Measurements from ENCODE around the gene MCHR1.
"Not testable (repeated sequence)": the region's sequence is repeated elsewhere in the genome, so short reads cannot be mapped to it uniquely, and the experiment has no call there.

The MCHR1 gene

DNA sequence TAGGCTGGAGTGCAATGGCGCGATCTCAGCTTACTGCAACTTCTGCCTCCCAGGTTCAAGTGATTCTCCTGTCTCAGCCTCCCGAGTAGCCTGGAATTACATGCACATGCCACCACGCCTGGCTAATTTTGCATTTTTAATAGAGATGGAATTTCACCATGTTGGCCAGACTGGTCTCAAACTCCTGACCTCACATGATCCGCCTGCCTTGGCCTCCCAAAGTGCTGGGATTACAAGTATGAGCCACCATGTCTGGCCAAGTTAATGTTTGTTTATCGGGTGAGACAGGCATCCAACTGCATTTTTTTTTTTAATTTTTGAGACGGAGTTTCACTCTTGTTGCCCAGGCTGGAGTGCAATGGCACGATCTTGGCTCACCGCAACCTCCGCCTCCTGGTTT is 22.6 kb upstream of the MCHR1 start:
- DNase-seq: not testable (repeated sequence)

DNA sequence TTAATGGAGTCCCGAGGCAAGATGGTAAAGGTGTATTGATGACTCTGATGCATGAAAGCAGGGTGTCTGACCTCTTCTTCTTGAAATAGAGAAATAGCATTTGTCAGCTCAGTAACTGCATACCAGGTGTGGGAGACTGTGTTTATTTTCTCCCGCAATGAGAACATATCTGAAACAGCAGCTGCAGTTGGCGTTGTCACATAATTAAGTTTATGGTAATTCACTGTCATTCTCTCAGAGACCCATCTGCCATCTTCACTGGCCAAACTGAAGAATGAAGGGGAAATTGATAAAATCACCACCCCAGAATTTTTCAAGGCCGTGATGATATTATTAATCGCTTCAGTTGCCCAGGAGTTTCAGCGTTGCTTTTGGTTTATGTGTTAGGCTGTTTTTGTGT is 20.1 kb upstream of the MCHR1 start:
- no peak for DNase-seq

DNA sequence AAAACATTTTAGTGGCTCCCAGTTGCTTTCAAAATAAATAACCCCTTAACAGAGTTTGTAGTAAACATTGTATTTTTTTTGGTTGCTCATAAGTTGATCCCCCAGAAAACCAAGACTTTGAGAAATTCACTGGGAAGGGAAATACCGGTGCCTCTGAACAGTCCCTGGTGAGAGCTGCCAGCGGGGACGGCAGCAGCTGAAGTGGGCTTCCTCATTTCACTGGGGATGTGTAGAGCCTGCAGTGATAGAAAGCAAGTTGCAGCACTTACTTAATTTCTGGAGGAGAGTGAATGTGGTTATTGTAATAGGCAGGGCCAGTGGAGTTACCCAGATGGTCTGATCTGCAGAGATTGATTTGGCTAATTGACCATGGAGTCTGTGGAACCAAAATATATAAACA is 18.6 kb upstream of the MCHR1 start:
- DNase-seq: no peak

DNA sequence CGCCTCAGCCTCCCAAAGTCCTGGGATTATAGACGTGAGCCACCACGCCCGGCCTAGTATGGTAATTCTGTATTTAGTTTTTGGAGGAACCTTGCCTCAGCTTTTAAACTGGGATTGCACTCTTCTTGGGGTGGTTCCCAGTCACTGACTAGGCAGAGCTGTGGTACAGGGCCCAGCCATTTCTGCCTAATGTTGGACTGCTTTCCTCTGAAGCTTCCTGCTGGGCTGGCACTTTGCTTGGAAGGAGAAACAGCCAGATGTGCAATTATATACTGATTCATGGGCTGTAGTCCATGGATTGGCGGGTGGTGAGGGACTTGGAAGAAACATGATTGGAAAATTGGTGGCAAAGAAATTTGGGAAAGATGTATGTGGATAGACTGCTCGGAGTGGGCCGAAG is 17.6 kb upstream of the MCHR1 start:
- no peak for DNase-seq

DNA sequence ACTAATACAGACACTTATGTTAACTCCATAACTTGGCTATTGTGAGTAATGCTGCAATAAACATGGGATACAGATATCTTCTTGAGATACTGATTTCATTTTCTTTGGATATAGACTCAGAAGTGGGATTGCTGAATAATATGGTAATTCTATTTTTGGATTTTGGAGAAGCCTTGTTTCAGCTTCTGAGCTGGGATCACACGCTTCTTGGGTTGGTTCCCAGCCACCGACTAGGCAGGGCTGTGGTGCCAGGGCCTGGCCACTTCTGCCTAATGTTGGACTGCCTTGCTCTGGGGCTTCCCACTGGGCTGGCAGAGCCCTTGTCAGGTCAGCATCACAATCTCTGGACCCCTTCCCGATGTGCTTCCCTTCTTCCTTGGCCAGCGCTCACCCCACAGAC is 14.0 kb upstream of the MCHR1 start:
- no peak for DNase-seq

DNA sequence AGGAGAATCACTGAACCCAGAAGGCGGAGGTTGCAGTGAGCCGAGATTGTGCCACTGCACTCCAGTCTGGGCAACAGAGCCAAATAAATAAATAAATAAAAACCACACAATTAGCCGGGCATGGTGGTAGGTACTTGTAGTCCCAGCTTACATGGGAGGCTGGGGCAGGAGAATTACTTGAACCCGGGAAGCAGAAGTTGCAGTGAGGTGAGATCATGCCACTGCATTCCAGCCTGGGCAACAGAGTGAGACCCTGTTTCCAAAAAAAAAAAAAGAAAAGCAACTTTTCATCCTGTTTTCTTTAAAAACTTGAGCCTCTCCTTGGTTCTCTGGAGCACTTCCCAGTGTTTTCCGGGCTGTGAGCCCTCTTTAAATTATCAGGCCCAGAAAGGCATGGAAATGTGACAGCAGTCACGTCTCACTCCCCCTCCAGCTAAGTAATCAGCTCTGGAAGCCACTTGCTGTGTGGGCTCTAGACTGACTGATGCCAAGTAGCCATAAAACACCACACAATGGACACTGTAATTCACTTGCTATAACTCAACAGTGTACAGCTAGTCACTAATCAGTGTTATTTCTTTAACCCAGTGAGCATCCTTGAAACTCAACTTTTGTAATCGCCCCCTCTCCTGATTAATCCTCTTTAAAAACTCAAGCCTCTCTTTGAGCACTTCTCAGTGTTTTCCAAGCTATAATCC is 13.0 kb upstream of the MCHR1 start:
- no peak for DNase-seq

DNA sequence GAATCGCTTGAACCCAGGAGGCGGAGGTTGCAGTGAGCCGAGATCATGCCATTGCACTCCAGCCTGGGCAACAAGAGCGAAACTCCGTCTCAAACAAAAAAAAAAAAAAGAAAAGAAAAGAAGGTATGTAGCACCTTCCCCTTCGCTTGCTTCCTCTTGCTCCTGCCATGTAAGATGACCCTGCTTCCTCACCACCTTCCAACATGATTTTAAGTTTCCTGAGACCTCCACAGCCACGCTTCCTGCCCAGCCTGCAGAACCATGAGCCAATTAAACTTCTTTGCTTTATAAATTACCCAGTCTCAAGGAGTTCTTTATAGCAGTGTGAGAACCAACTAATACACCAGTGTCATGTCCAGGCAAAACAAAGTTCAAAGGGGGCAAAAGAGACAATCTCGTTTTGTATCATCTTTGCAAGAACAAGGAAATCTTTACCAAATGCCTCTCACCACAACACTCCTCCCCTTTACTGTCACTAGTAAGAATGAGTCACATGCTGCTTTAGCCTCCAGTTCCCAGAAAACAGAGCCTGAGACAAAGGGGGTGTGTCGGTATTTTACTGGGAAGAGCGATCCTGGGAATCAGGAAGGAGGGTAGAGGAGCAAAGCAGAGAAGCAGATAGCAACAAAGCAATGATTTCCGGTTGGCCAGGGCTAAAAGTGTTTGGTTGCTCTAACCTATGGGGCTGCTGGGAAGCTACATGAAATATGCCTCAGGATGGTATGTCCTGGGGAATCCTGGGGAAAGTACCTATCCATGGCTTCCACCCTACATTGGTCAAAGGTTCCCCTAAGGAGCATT is 10.5 kb upstream of the MCHR1 start:
- no peak for DNase-seq

DNA sequence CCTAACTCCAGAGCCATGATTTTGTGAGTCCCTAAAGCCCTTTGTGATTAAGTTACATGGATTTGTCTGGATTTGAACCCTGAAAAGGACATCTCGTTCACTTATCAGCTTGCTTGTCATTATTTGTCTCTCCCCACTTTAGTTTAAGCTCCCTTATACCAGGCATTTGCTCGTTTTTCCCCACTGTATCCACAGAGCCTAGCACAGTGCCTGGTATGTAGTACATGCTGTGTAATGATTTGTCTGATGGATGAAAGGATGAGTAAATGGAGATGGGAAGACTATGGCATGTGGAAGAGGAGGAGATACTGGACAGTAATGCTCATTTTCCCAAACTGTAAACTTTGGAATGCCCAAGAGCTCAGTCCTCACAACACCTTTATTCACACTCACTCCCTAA is 9.2 kb upstream of the MCHR1 start:
- DNase-seq: no peak

DNA sequence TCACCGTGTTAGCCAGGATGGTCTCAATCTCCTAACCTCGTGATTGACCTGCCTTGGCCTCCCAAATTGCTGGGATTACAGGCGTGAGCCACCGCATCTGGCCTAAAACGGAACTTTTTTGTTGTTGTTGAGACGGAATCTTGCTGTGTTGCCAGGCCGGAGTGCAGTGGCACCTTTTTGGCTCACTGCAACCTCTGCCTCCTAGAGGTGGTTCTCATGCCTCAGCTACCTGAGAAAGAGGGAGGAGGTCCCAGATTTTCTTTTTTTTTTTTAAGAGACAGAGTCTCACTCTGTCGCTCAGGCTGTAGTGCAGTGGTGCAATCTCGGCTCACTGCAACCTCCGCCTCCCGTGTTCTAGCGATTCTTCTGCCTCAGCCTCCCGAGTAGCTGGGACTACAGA is 7.9 kb upstream of the MCHR1 start:
- no peak for DNase-seq

DNA sequence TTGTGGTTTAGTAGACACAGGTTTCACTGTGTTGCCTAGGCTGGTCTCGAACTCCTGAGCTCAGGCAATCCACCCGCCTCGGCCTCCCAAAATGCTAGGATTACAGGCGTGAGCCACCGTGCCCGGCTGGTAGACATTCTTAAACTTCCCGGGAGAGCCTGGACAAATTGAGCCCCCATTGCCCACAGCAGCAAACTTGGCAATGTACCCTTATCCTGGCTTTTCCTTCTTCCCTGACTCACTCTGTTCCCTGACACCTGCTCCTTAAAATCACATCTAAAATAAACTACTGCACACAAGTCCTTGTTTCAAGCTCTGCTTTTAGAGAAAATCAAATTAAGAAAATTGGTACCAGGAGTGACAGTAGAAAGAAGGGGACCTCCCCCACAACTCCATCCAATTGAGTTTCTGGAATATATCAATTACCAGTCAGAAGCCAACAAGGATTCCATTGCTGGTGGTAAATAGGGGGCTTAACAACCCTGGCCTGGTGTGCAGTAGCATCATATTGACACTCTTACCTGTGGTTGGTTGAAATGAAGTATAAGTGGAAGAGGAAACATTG is 7.4 kb upstream of the MCHR1 start:
- no peak for DNase-seq

DNA sequence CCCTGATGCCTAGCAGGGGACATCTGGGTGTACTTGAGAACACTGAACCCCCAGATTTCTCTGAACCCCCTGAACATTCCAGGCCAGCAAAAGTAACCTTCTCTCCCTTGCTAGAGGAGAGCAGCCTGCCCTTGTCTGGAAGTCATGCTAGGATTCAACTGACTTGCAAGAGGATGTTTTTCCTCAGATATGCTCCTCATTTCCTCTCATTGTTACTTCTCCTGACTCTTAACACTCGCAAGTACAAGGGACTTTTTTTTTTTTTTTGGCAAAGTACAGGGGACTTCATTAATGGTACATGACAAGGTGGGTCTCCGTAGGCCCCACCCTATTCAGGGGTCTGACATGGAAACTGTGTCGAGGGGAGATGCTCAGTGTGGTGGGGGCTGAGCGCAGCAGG is 6.3 kb upstream of the MCHR1 start:
- DNase-seq: no peak

DNA sequence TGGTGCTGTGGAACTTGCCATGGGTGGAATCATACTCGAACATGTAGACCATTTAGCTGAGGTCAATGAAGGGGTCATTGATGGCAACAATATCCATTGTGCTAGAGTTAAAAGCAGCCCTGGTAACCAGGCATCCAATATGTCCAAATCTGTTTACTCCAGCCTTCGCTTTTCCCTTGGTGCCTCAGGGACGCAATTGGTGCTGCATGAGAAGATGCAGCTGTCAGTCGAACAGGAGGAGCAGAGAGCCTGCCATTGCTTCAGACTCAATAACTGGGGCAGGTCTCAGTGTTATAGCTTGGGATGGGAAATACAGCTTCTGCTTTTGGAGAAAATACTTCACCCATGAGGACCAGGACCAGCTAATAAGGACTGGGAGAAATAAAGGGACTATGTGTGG is 5.0 kb upstream of the MCHR1 start:
- DNase-seq: no peak

DNA sequence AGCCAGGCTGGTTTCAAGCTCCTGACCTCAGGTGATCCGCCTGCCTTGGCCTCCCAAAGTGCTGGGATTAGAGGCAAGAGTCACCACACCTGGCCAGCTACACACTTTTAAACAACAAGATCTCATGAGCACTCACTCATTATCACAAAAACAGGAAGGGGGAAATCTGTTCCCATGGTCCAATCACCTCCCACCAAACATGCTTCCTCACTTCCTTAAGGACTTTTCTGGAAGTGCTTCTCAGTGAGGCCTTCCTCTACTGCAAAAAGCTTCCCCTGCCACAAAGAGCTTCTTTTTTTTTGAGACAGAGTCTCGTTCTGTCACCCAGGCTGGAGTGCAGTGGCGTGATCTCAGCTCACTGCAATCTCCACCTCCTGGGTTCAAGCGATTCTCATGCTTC is 3.1 kb upstream of the MCHR1 start:
- not testable (repeated sequence) for DNase-seq

DNA sequence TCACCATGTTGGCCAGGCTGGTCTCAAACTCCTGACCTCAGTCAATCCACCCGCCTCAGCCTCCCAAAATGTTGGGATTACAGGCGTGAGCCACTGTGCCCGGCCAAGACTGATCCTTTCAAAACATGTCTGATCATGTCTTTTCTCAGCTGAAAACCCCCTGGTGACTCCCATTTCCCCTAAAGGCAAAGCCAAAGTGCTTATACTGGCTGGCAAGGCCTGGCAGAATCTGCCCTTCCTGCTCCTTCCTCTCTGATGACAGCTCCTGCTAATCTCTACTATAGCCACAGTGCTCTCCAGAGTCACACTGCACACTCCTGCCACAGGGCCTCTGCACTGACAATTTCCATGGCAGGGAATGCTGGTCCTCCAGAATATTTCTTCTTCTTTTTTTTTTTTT is 2.6 kb upstream of the MCHR1 start:
- DNase-seq: no peak

DNA sequence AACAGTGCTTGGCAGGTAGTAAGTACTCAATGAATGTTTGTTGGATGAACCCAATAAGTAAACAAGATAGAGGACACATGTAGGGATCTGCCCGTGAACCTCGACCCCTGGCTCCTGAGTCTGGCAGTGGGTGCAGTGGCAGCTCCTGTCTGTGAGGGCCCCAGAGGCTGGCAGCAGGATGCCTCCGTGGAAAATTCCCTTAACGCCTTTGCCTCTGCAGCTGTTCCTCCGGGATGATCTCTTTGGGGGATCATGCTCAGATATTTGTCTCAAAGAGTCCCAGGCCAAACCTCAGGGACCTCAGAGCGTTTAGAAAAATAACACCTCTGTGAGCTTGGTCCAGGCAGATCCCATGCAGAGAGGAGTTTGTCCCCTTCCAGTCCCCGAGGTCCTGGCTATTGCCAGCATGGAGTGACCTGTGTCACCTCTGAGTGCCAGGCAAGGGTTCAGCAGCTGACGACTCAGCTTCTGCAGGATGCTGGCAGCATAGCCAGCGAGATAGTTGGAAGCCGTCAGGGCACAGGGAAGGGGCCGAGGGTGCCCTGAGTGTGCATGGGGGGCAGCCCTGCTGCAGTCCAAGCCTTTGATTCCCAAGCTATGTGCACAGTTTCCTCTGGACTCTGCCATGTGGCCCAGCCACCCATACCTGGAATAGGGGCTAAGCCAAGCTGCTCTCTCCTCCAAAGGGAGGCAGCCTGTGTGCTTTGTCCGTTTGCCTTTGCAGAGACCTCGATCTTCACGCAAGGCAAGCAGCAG is 613 bp upstream of the MCHR1 start:
- DNase-seq: no peak

DNA sequence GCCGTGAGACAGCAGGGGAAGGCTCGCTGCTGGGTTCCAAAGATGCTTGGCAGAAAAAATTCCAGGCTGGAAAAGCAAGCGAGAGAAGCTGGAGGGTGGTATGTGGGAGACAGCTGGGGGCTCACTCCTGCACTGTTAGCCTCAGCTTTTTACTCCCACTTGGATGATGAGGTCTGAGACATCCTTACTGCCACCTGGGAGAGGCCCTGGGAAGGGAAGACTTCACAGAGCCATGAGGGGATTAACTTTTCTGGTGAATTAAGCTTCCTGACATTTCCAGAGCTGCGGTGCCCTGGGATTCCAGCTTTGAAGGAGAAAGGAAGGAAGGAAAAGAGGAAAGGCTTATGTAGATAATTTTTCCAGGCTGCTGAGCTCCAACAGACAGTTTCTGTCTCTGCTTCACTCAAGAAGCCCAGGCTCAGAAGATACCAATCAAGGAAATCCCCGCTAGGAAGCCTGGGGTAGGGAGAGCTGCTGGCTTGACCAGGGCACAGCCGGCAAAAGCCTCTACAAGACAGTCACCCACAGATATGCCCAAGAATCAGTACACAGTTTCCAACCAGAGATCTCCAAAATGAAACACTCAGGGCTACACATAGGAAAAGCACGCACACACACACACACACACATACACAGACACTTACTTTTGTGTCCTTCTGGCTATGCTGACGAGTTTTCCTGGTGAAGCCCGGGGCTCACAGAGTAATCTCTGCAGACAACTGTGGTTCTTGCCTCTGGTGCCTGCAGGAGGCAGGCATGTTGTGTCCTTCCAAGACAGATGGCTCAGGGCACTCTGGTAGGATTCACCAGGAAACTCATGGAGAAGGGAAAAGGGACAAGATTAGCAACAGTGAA is 907 bp downstream of the MCHR1 start:
- no peak for DNase-seq

DNA sequence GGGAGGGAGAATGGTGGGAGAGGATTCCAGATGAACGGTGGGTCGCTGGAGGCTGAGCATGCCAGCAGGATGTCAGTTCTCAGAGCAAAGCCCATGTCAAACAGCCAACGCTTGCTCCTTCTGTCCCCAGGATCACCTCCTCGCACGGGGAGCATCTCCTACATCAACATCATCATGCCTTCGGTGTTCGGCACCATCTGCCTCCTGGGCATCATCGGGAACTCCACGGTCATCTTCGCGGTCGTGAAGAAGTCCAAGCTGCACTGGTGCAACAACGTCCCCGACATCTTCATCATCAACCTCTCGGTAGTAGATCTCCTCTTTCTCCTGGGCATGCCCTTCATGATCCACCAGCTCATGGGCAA is 1.5 kb downstream of the MCHR1 start:
- DNase-seq: no peak

DNA sequence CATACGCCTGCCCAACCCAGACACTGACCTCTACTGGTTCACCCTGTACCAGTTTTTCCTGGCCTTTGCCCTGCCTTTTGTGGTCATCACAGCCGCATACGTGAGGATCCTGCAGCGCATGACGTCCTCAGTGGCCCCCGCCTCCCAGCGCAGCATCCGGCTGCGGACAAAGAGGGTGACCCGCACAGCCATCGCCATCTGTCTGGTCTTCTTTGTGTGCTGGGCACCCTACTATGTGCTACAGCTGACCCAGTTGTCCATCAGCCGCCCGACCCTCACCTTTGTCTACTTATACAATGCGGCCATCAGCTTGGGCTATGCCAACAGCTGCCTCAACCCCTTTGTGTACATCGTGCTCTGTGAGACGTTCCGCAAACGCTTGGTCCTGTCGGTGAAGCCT is 2.2 kb downstream of the MCHR1 start:
- DNase-seq: no peak

DNA sequence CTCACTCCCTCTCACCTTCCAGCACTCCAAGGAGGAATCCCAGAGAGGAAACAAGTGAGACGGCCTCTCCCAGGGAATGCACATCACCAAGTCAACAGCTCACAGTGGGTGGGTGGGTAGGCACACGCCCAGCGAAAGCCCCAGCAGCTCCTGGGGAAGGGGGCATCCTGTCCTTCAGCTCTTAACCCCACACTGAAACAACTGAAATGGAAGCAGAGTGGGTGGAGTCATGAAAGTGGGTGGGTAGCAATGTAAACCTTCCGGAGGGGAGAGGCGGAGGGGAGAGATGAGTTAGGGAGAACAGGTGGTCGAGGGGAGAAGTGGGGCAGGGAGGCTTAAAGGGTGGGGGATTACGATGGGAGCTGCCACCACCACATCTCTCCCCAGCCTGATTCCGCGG is 5.4 kb downstream of the MCHR1 start:
- DNase-seq: no peak

DNA sequence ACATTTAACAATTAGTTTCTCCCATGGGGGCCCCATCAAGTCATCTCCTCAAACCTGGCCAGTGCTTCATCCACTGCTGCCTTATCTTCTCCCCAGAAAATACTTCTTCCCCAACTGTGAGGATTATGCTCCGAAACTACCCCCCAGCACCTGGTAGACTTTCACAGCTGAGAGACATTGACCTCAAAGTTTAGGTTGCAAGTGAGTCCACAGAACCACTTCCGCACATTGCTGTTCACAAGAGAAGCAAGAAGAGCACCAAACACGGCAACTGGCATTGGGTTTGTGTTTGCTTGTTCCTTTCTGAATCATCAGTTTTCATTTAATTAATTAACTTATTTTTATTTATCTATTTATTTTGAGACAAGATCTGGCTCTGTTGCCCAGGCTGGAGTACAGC is 6.1 kb downstream of the MCHR1 start:
- no peak for DNase-seq

DNA sequence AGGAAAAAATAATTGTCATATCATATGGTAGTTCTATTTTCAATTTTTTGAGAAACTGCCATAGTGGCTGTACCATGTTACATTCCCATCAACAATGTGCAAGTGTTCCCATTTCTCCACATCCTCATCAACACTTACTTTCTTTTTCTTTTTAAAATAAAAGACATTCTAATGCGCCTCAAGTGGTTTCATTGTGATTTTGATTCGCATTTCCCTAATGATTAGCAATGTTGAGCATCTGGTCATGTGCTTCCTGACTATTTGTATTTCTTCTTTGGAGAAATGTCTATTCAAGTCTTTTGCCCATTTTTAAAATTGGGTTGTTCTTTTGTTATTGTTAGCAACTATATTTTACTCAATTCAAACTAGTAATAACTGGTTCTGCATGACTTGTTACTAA is 8.4 kb downstream of the MCHR1 start:
- no peak for DNase-seq

DNA sequence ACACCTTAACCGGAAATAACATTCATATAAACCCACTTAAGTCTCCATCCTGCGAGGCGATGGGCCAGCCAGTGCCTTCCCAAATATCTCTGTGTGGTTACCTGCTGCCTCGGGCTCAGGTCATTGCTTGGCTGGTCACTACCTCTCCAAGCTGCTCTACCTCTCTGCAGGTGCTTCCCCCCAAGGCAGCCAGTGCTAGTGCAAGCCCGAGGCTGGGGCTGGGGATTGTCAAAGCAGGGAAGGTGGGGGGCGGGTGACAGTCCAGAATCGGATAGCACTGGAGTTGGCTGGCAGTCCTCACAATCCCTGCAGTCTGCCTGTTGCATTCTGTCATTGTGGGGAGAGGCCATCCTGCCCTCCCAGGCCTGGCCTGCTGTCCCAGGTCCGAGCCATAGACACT is 11.1 kb downstream of the MCHR1 start:
- no peak for DNase-seq

DNA sequence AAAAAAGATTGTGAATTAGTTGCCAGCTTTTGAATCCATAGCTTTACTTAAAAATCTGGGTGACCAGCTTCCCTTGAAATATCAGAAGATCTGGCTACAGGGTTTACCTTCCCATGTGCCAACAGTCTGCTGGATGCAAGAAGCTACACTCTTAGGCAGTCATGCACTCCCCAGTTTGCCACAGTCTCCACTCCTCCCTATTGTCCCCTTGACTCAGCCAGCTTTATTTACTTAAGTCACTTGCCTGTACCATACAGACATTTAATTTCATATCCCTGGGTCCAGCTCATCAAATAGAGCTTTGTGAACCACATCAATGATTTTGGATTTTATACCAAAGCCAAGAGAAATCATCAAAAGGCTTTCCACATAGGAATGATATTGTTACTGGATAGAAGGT is 12.2 kb downstream of the MCHR1 start:
- DNase-seq: no peak

Data from NCI-H774 (cell line).